WTC11 (cell line): ENCODE data around the gene AGBL4.

Source experiments
- FOXJ3 ChIP-seq: sonication (generic); formaldehyde crosslinking; IDR thresholded peaks from 2 replicates; pipeline ENCODE4 v1.9.0; 2021; ENCODE audit warnings: missing genetic modification reagents, mild to moderate bottlenecking, borderline replicate concordance
- MYBL2 ChIP-seq: sonication (generic); formaldehyde crosslinking; IDR thresholded peaks from 2 replicates; pipeline ENCODE4 v1.8.1; 2023; ENCODE audit warnings: mild to moderate bottlenecking, moderate library complexity, missing genetic modification reagents
- NR3C1 ChIP-seq: sonication (generic); formaldehyde crosslinking; conservative IDR thresholded peaks from 2 replicates; pipeline ENCODE4 v1.8.1; 2023; ENCODE audit warnings: low read depth, mild to moderate bottlenecking, missing genetic modification reagents
- TCF7 ChIP-seq: sonication (generic); formaldehyde crosslinking; IDR thresholded peaks from 2 replicates; pipeline ENCODE4 v1.8.0; 2022; ENCODE audit warnings: mild to moderate bottlenecking, low read depth, missing genetic modification reagents, moderate library complexity
- TF ChIP-seq, protein P1 (sequence below): fragments of 200-600 bp; IDR thresholded peaks from 2 replicates; pipeline ENCODE4 v1.8.0; 2022; ENCODE audit warnings: antibody characterized with exemption
- TF ChIP-seq, protein P2 (sequence below): sonication (generic); formaldehyde crosslinking; IDR thresholded peaks from 2 replicates; pipeline ENCODE4 v1.8.0; 2022; ENCODE audit warnings: mild to moderate bottlenecking, missing genetic modification reagents
- TF ChIP-seq, protein P3 (sequence below): sonication (generic); formaldehyde crosslinking; conservative IDR thresholded peaks from 2 replicates; pipeline ENCODE4 v1.8.1; 2022; ENCODE audit warnings: mild to moderate bottlenecking, missing genetic modification reagents
- TF ChIP-seq, protein P4 (sequence below): sonication (generic); formaldehyde crosslinking; IDR thresholded peaks from 2 replicates; pipeline ENCODE4 v1.8.1; 2022; ENCODE audit warnings: mild to moderate bottlenecking, missing genetic modification reagents, moderate library complexity, borderline replicate concordance
- TF ChIP-seq, protein P5 (sequence below): sonication (generic); formaldehyde crosslinking; IDR thresholded peaks from 2 replicates; pipeline ENCODE4 v1.8.1; 2023; ENCODE audit warnings: mild to moderate bottlenecking, moderate library complexity, missing genetic modification reagents
- TF ChIP-seq, protein P6 (sequence below): sonication (generic); formaldehyde crosslinking; IDR thresholded peaks from 2 replicates; pipeline ENCODE4 v1.8.0; 2022; ENCODE audit warnings: mild to moderate bottlenecking, missing genetic modification reagents

DNA sequence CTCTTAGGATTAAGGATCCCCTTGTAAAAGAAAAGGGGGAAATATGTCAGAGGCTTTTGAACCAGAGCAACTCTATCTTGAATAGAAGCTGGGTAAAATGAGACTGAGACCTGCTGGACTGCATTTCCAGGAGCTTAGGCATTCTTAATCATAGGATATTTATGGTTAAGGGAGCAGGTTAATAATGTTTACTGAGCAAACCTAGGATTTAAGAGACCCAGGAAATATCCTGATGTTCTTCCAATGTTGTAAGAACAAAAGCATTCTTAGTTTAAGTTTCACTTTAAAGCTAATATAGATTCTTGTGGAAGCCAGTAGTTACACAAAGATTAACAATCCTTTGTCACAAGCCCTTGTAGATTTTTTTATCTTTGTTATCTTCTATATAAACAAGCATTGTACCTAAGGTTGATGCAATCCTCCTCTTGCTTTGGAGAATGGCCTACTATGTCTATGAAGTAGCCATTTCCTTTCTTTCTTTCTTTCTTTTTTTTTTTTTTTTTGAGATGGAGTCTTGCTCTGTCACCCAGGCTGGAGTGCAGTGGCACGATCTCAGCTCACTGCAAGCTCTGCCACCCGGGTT is 676.9 kb downstream of the AGBL4 start:
- TF ChIP-seq MYBL2 (CRISPR knock-in tag), result no peak
- TF ChIP-seq, protein P1, sequence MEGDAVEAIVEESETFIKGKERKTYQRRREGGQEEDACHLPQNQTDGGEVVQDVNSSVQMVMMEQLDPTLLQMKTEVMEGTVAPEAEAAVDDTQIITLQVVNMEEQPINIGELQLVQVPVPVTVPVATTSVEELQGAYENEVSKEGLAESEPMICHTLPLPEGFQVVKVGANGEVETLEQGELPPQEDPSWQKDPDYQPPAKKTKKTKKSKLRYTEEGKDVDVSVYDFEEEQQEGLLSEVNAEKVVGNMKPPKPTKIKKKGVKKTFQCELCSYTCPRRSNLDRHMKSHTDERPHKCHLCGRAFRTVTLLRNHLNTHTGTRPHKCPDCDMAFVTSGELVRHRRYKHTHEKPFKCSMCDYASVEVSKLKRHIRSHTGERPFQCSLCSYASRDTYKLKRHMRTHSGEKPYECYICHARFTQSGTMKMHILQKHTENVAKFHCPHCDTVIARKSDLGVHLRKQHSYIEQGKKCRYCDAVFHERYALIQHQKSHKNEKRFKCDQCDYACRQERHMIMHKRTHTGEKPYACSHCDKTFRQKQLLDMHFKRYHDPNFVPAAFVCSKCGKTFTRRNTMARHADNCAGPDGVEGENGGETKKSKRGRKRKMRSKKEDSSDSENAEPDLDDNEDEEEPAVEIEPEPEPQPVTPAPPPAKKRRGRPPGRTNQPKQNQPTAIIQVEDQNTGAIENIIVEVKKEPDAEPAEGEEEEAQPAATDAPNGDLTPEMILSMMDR, result no peak
- TF ChIP-seq FOXJ3 (CRISPR knock-in tag), result no peak
- TF ChIP-seq, protein P2, sequence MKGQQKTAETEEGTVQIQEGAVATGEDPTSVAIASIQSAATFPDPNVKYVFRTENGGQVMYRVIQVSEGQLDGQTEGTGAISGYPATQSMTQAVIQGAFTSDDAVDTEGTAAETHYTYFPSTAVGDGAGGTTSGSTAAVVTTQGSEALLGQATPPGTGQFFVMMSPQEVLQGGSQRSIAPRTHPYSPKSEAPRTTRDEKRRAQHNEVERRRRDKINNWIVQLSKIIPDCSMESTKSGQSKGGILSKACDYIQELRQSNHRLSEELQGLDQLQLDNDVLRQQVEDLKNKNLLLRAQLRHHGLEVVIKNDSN, result no peak
- TF ChIP-seq NR3C1, result no peak
- TF ChIP-seq, protein P3, sequence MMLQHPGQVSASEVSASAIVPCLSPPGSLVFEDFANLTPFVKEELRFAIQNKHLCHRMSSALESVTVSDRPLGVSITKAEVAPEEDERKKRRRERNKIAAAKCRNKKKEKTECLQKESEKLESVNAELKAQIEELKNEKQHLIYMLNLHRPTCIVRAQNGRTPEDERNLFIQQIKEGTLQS (CRISPR knock-in tag), result no peak
- no peak for TF ChIP-seq TCF7 (CRISPR knock-in tag)
- TF ChIP-seq, protein P4, sequence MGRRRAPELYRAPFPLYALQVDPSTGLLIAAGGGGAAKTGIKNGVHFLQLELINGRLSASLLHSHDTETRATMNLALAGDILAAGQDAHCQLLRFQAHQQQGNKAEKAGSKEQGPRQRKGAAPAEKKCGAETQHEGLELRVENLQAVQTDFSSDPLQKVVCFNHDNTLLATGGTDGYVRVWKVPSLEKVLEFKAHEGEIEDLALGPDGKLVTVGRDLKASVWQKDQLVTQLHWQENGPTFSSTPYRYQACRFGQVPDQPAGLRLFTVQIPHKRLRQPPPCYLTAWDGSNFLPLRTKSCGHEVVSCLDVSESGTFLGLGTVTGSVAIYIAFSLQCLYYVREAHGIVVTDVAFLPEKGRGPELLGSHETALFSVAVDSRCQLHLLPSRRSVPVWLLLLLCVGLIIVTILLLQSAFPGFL (CRISPR knock-in tag), result no peak
- TF ChIP-seq, protein P5, sequence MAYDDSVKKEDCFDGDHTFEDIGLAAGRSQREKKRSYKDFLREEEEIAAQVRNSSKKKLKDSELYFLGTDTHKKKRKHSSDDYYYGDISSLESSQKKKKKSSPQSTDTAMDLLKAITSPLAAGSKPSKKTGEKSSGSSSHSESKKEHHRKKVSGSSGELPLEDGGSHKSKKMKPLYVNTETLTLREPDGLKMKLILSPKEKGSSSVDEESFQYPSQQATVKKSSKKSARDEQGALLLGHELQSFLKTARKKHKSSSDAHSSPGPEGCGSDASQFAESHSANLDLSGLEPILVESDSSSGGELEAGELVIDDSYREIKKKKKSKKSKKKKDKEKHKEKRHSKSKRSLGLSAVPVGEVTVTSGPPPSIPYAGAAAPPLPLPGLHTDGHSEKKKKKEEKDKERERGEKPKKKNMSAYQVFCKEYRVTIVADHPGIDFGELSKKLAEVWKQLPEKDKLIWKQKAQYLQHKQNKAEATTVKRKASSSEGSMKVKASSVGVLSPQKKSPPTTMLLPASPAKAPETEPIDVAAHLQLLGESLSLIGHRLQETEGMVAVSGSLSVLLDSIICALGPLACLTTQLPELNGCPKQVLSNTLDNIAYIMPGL (CRISPR knock-in tag), result no peak
- TF ChIP-seq, protein P6, sequence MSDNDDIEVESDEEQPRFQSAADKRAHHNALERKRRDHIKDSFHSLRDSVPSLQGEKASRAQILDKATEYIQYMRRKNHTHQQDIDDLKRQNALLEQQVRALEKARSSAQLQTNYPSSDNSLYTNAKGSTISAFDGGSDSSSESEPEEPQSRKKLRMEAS (CRISPR knock-in tag), result no peak
